Right lobe of liver (tissue), 4 donors: ENCODE measurements around the gene EYA2.

Experiments
- CTCF ChIP-seq, 4 donors: fragments of 200-600 bp in 3 of 4; fragments of 450-650 bp in 1 of 4; IDR thresholded peaks; one replicate each; pipeline versions ENCODE4 v1.5.1 to v1.8.0; 2016 to 2022; ENCODE audit warnings: antibody characterized with exemption in 4 of 4, mild to moderate bottlenecking in 2 of 4
- POLR2A ChIP-seq: fragments of 450-650 bp; IDR thresholded peaks from one replicate; pipeline ENCODE4 v1.6.1; 2017; ENCODE audit warnings: antibody characterized with exemption, mild to moderate bottlenecking
- donor health status: DM: no; HTN: no; CAD: no.
- donor health status: DM: no; HTN: no; CAD: no.
- donor health status: DM: no; HTN: yes; CAD: no.

GRCh38 chr20:47129306-47129705 is 234.7 kb downstream of the EYA2 start:
- no peak for TF ChIP-seq CTCF (IDR thresholded peaks at IDR 0.05)
- no peak for TF ChIP-seq POLR2A
